ENCODE measurements around the gene TMEM59L.

- TF ChIP-seq CTCF (IDR thresholded peaks at IDR 0.05; ENCODE audit: low read depth, low read length, poor library complexity, severe bottlenecking) = no peak
- peak; percentile 99 for TF ChIP-seq EZH2phosphoT487 (IDR thresholded peaks at IDR 0.05; ENCODE audit: borderline replicate concordance, low read length)
Measured at GRCh38 chr19:18612772-18613588, at the start of gene TMEM59L.
